LHCN-M2 (cell line): ENCODE data around the gene ARPC4. TPM values are rescaled to one million over a fixed set of nuclear protein-coding genes. Genes with fewer than 3 reads are reported as not detected.
"Not testable (repeated sequence)": the region's sequence is repeated elsewhere in the genome, so short reads cannot be mapped to it uniquely, and the experiment has no call there.

Experiments used
- DNase-seq: peaks from one replicate; pipeline ENCODE4 v3.0.0-alpha.2; 2012; ENCODE audit warnings: low read depth
- total RNA-seq: library from RNA; depleted of rRNA; stranded (reverse); fragments of >200 nt; gene quantifications from 2 replicates; pipeline ENCODE4 v1.2.3, GENCODE V29; 2014; rRNA removed

The ARPC4 gene
- total RNA-seq, 1 experiment from 2014 or later: 310 TPM

DNA sequence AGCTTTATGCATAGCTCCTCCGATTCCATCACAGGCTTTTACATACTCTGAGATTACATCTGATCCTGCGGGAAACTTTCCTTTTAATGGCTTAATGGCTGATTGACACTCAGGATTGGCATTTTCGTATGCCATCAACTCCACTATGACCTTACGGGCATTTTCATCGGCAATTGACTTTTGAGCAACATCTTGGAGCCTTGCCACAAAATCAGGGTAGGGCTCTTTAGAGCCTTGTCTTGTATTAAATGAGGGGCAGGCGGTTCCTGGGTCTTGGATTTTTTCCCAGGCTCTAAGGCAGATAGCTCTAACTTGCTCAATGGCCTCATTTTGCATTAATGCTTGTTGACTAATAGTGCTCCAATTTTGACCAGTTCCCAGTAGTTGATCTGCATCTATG is 59.0 kb downstream of the ARPC4 start:
- not testable (repeated sequence) for DNase-seq

- no peak for DNase-seq
These were observed 59.6 kb downstream of the ARPC4 start for GRCh38 chr3:9852528-9852927.

DNA sequence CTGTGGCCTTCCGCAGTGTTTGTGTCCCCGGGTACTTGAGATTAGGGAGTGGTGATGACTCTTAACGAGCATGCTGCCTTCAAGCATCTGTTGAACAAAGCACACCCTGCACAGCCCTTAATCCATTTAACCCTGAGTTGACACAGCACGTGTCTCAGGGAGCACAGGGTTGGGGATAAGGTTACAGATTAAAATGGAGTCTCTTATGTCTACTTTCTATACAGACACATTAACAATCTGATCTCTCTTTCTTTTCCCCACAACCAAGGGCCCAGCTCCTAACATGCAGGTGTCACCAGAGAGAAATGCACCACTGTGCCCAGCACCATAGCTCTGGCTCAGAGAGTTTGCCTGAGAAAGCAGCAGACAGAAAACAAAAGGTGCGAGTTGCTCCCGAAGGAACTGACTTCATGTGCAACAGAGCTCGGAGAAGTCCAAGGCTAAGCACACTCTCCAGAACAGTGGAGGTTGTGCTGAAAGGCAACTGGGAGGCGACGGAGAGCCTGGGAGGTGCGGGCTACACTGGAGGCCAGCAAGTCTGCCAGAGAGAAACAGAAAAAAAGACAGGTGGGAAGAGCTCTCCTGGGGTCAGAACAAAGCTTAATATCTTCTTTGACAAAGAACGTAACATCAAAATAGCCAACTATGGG is 61.5 kb downstream of the ARPC4 start:
- not testable (repeated sequence) for DNase-seq

DNA sequence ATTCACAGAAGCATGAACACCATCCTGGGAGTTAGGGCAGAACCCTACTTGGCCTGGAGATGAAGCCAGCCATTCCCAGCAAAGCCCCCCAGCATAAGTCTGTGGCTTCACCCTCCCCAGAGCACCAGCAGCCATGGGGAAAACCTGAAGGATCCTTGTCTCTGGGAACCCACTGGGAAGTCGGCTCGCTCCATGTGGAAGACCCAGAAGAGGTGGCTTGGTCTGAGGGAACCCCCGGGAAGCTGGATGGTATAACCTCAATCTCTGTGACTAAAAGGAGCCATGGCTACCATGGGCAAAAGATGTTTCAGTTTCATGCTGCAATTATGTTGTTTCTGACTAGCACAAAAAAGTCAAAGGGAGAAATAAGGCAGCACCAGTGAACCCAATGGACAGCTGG is 62.7 kb downstream of the ARPC4 start:
- no peak for DNase-seq

Other genes starting within 250 kb of the ARPC4 start
- not detected in 2 replicates for gene LHFPL4, start 239.3 kb upstream of the ARPC4 start, total RNA-seq
- gene MTMR14, start 143.6 kb upstream of the ARPC4 start, total RNA-seq: 30.8 and 31.1 TPM in 2 replicates
- not detected in 2 replicates for gene CPNE9, start 89.2 kb upstream of the ARPC4 start, total RNA-seq
- gene BRPF1, start 61.3 kb upstream of the ARPC4 start, total RNA-seq: 16.9 and 22.2 TPM in 2 replicates
- gene OGG1, start 43.1 kb upstream of the ARPC4 start, total RNA-seq: 34.6 and 41.6 TPM in 2 replicates
- gene CAMK1, start 23.1 kb upstream of the ARPC4 start, total RNA-seq: 27.6 and 31.2 TPM in 2 replicates
- 140 and 147 TPM in 2 replicates for gene TADA3, start 609 bp upstream of the ARPC4 start, total RNA-seq
- gene TTLL3, start 17.2 kb downstream of the ARPC4 start, total RNA-seq: 15.4 and 17.3 TPM in 2 replicates
- gene RPUSD3, start 50.9 kb downstream of the ARPC4 start, total RNA-seq: 48.0 and 60.2 TPM in 2 replicates
- gene CIDEC, start 87.2 kb downstream of the ARPC4 start, total RNA-seq: not detected in 2 replicates
- 54.1 and 56.5 TPM in 2 replicates for gene JAGN1, start 97.5 kb downstream of the ARPC4 start, total RNA-seq
- gene IL17RE, start 109.8 kb downstream of the ARPC4 start, total RNA-seq: 1.1 and 1.9 TPM in 2 replicates
- gene IL17RC, start 124.0 kb downstream of the ARPC4 start, total RNA-seq: 30.1 and 42.3 TPM in 2 replicates
- 9.9 and 10.4 TPM in 2 replicates for gene CRELD1, start 140.8 kb downstream of the ARPC4 start, total RNA-seq
- gene PRRT3, start 159.3 kb downstream of the ARPC4 start, total RNA-seq: 1.4 and 2.5 TPM in 2 replicates
- 82.7 and 126 TPM in 2 replicates for gene EMC3, start 193.8 kb downstream of the ARPC4 start, total RNA-seq
- 26.3 and 32.9 TPM in 2 replicates for gene FANCD2, start 233.4 kb downstream of the ARPC4 start, total RNA-seq